GM23338 (cell line): ENCODE data around the gene GP9.

Source experiments
- CREB1 ChIP-seq: fragments of 250-450 bp; sonication (Bioruptor Pico); IDR thresholded peaks from 2 replicates; pipeline ENCODE4 v1.5.0; 2020; ENCODE audit warnings: low read depth, mild to moderate bottlenecking, moderate library complexity
- CTCF ChIP-seq, 2 experiments: fragments of 200-600 bp in 1 of 2; sonication (generic) in 1 of 2; conservative IDR thresholded peaks; 2 replicates each; pipeline versions ENCODE4 v1.5.1 to v1.6.1; 2016 to 2017; ENCODE audit warnings: antibody characterized with exemption in 2 of 2, low read depth in 2 of 2, mild to moderate bottlenecking in 2 of 2, moderate library complexity in 1 of 2
- EZH2 ChIP-seq: fragments of 200-600 bp; sonication (generic); IDR thresholded peaks from one replicate; pipeline ENCODE4 v1.8.0; 2017; ENCODE audit warnings: antibody characterized with exemption, mild to moderate bottlenecking, low read depth; ENCODE audit not compliant: unreplicated experiment
- REST ChIP-seq: IDR thresholded peaks from one replicate; pipeline ENCODE4 v1.6.1; 2018; ENCODE audit warnings: antibody characterized with exemption; ENCODE audit not compliant: unreplicated experiment

- TF ChIP-seq CREB1 (CRISPR knock-in tag): no peak
- no peak for TF ChIP-seq CTCF (conservative IDR thresholded peaks at IDR 0.05; ENCODE audit: low read depth in 2 of 2)
- no peak for TF ChIP-seq REST
- no peak for TF ChIP-seq EZH2
These were observed 5.9 kb upstream of the GP9 start for GRCh38 chr3:129054605-129055104.
